ENCODE measurements around the gene CPD. TPM values are rescaled to one million over a fixed set of nuclear protein-coding genes. Genes with fewer than 3 reads are reported as not detected.
"Not testable (repeated sequence)": the region's sequence is repeated elsewhere in the genome, so short reads cannot be mapped to it uniquely, and the experiment has no call there.

Gene CPD
- total and polyA plus RNA-seq, 2 donors from 2014 or later, result 11.6 to 139 TPM

DNA sequence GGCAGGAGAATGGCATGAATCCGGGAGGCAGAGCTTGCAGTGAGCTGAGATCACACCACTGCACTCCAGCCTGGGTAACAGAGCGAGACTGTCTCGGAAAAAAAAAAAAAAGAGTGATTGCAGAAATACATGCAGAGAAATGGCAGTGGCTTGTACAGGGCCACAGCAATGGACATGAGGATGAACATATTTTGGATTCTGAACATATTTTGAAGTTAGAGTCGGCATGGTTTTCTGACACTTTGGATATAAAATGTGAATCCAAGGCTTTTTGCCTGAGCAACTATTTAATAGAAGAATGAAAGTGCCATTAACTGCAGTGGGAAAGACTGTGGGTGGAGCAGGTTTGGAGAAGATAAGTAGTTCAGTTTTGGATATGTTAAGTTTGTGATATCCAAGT lies 35.8 kb downstream of the CPD start:
- Histone ChIP-seq H3K36me3 (ENCODE audit: control insufficient read depth in 2 of 3, insufficient read depth in 3 of 3, low read length in 3 of 3) (no peaks in the 10 kb centered on the region), H3K9ac (ENCODE audit: low read length in 3 of 3) (no peak overlapping the region), H3K27me3 (ENCODE audit: control insufficient read depth, insufficient read depth, low read length) (no peaks in the 10 kb centered on the region), H3K4me1 (ENCODE audit: control insufficient read depth in 2 of 3, insufficient read depth in 2 of 3, low read depth in 1 of 3, low read length in 3 of 3) (no peaks in the 10 kb centered on the region), H3K9me3 (ENCODE audit: control insufficient read depth in 2 of 3, insufficient read depth in 1 of 3, low read length in 3 of 3) (no peaks in the 10 kb centered on the region), H3K27ac (ENCODE audit: low read depth in 2 of 2, low read length in 2 of 2) (no peak overlapping the region), H3K4me3 (ENCODE audit: low read length in 3 of 3) (no peak overlapping the region)
- DNase-seq (no peak), FAIRE-seq (no peak)
- no peak for TF ChIP-seq CTCF (IDR thresholded peaks at IDR 0.05; ENCODE audit: borderline replicate concordance, extremely low read depth, insufficient read depth)
- intact Hi-C loops (cut with DNase I), result no loop called here

GRCh38 chr17:30415491-30415890 lies 36.8 kb downstream of the CPD start:
- Histone ChIP-seq H3K27me3 (ENCODE audit: control insufficient read depth, insufficient read depth, low read length) (no peaks in the 10 kb centered on the region), H3K27ac (ENCODE audit: low read depth in 2 of 2, low read length in 2 of 2) (no peak overlapping the region), H3K9ac (ENCODE audit: low read length in 3 of 3) (no peak overlapping the region), H3K4me3 (ENCODE audit: low read length in 3 of 3) (no peak overlapping the region), H3K36me3 (ENCODE audit: control insufficient read depth in 2 of 3, insufficient read depth in 3 of 3, low read length in 3 of 3) (no peaks in the 10 kb centered on the region), H3K4me1 (ENCODE audit: control insufficient read depth in 2 of 3, insufficient read depth in 2 of 3, low read depth in 1 of 3, low read length in 3 of 3) (no peaks in the 10 kb centered on the region), H3K9me3 (ENCODE audit: control insufficient read depth in 2 of 3, insufficient read depth in 1 of 3, low read length in 3 of 3) (no peaks in the 10 kb centered on the region)
- intact Hi-C loops (cut with DNase I), result no loop called here
- no peak for TF ChIP-seq CTCF (IDR thresholded peaks at IDR 0.05; ENCODE audit: borderline replicate concordance, extremely low read depth, insufficient read depth)
- FAIRE-seq (no peak), DNase-seq (no peak)

GRCh38 chr17:30418070-30418469 lies 39.3 kb downstream of the CPD start:
- FAIRE-seq, result not testable (repeated sequence)

DNA sequence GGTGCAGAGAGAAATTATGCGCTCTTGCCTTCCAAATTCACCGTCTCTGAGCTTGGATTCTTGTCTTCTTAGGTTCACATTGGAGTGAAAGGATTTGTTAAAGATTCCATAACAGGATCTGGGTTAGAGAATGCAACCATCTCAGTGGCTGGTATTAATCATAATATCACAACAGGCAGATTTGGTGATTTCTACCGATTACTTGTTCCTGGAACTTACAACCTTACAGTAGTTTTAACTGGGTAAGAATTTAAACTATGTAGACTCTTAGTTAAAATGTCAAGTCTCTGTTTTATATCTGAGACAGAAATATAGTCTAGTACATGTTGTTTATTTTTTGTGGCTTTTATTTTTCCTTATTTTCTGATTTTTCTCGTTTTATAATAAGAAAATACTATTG lies 42.9 kb downstream of the CPD start:
- H3K27ac ChIP-seq (ENCODE audit: low read depth in 2 of 2, low read length in 2 of 2), result no peak overlapping the region
- no peaks in the 10 kb centered on the region for H3K9me3 ChIP-seq (ENCODE audit: control insufficient read depth in 2 of 3, insufficient read depth in 1 of 3, low read length in 3 of 3)
- no peak overlapping the region for H3K4me3 ChIP-seq (ENCODE audit: low read length in 3 of 3)
- FAIRE-seq (no peak), DNase-seq (no peak)
- H3K27me3 ChIP-seq (ENCODE audit: control insufficient read depth, insufficient read depth, low read length), result no peaks in the 10 kb centered on the region
- TF ChIP-seq CTCF (IDR thresholded peaks at IDR 0.05; ENCODE audit: borderline replicate concordance, extremely low read depth, insufficient read depth), result no peak
- no peak overlapping the region for H3K9ac ChIP-seq (ENCODE audit: low read length in 3 of 3)
- peaks cover 0 to 10% (median 3%) of the 10 kb centered on the region in 3 donors for H3K36me3 ChIP-seq (ENCODE audit: control insufficient read depth in 2 of 3, insufficient read depth in 3 of 3, low read length in 3 of 3)
- no peaks in the 10 kb centered on the region for H3K4me1 ChIP-seq (ENCODE audit: control insufficient read depth in 2 of 3, insufficient read depth in 2 of 3, low read depth in 1 of 3, low read length in 3 of 3)
- intact Hi-C loops (cut with DNase I), result no loop called here

More at GRCh38 chr17:30418070-30418469, 39.3 kb downstream of the CPD start:
- H3K27me3 ChIP-seq (ENCODE audit: control insufficient read depth, insufficient read depth, low read length); DNase-seq; H3K9ac ChIP-seq (ENCODE audit: low read length in 3 of 3); H3K27ac ChIP-seq (ENCODE audit: low read depth in 2 of 2, low read length in 2 of 2); H3K4me3 ChIP-seq (ENCODE audit: low read length in 3 of 3); H3K4me1 ChIP-seq (ENCODE audit: control insufficient read depth in 2 of 3, insufficient read depth in 2 of 3, low read depth in 1 of 3, low read length in 3 of 3); intact Hi-C loops (cut with DNase I); H3K9me3 ChIP-seq (ENCODE audit: control insufficient read depth in 2 of 3, insufficient read depth in 1 of 3, low read length in 3 of 3); H3K36me3 ChIP-seq (ENCODE audit: control insufficient read depth in 2 of 3, insufficient read depth in 3 of 3, low read length in 3 of 3): not testable (repeated sequence)
